ENCODE data around the gene CSF2.

The CSF2 gene

GRCh38 chr5:132054697-132055440 lies 18.7 kb upstream of the CSF2 start:
- no peak for DNase-seq (ENCODE audit: low read depth)

GRCh38 chr5:132055441-132055807 lies 18.2 kb upstream of the CSF2 start:
- DNase-seq (ENCODE audit: low read depth): no peak

GRCh38 chr5:132055808-132056609 lies 17.6 kb upstream of the CSF2 start:
- peak; percentile 32 for DNase-seq (ENCODE audit: low read depth)

DNA sequence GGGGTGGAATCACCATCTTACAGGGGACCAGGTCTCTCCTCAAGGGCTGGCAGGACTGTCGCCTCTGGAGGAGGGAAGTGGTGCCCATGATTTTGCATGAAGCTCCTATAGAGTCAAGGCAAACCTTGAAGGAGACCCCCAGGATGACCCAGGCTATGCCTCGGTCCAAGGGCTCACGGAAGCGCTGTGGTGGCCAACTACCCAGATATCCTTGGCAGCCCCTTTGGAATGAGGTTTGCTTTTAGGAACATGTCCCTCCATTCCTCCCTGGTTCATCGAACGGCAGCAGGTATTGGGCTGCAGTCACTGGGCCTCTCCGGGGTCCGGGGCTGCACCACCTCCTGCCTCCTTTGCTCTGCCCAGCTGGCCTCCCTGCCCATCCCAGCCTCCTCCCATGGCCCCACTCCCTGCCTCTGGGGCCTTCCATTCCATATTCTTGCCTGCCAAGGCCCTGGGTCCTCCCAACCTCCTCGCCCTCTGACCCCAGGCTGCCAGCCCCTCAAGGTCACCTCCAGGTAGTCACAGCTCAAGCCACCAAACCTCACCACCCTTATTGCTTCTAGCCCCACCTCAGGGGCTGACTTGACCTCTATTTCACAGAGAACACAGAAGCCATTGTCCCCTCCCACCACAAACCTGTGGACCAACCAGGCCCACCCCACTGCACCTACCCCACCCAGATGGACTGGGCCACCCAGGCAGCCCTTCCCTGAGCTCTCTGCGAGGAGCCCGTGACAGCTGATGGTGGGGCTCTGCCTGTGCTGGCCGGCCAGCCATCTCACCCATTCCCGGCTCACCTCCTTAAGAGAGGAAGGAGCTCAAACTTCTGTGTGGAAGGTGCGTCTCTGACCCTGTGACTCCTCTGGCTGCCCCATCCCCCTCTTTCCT lies 16.7 kb upstream of the CSF2 start:
- no peak for DNase-seq (ENCODE audit: low read depth)

DNA sequence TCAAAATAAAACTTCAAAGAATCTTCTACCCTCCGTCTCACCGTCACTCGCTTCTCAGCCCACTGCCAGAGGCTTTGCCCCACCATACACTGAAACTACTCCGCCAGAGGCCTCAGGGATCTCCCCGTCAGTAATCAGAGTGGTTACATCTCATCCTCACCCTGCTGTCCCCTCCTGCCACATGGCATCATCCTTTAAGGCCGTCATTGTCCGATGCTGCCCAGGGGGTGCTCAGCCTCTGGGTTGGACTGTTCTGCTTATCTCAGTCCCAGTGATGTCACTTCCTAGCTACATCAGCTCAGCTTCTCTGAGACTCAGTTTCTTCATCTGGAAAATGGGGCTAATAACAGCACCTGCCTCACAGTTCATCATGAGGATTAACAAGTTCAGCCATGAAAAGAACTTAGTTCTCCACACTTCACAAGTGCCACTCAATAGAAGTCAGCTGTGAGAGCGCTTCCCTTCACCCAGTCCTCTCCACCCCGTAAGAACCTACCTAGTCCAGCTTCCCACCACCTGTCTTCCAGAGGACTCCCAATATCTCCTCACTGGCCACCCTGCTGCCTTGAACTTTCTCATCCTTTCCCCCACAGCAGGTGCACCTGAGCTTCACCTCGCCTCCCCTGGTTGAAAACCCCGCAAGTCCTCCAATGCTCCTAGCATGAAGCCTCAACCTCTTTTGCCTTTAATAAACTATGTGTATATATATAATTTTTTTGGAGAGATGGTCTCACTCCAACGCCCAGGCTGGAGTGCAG lies 15.9 kb upstream of the CSF2 start:
- DNase-seq (ENCODE audit: low read depth): no peak

DNA sequence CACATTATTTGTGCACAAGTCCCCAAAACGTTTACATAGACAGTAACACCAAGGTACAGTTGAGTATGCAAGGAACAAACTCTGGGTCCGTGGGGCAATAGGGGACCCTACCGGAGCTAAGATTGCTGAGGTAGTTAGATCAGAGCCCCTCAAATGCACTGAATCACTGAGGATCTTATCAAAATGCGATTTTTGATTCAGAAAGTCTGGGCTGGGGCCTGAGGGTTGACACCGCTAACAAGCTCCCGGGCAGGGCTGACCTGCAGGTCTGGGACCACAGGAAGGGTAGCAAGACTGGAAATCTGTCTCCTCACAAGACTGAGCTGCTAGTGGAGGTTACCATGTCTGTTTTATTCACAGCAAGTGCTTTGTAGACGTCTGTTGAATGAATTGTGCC lies 14.9 kb upstream of the CSF2 start:
- DNase-seq (ENCODE audit: low read depth): no peak

- no peak for DNase-seq (ENCODE audit: low read depth)
Measured at GRCh38 chr5:132059043-132059695, 14.4 kb upstream of the CSF2 start.

GRCh38 chr5:132059696-132060500 lies 13.7 kb upstream of the CSF2 start:
- no peak for DNase-seq (ENCODE audit: low read depth)

DNA sequence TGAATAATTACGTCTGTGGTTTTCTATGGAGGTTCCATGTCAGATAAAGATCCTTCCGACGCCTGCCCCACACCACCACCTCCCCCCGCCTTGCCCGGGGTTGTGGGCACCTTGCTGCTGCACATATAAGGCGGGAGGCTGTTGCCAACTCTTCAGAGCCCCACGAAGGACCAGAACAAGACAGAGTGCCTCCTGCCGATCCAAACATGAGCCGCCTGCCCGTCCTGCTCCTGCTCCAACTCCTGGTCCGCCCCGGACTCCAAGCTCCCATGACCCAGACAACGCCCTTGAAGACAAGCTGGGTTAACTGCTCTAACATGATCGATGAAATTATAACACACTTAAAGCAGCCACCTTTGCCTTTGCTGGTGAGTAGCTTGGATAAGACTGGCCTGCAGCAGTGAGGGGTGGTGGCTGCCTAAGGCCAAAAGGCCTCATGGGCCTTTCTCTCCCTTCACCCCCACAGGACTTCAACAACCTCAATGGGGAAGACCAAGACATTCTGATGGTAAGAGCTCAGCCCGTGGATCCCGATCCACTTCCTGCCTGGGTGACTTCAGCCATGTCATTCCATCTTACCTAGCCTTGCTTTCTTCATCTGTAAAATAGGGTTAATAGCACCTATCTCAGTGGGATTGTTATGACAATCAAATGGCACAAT lies 13.0 kb upstream of the CSF2 start, which contains the start of gene IL3:
IL3 (plus strand) TSS at position 155 of the 661 bp plus-strand sequence; CDS start at position 207, 52 bp downstream.
- no peak for DNase-seq (ENCODE audit: low read depth)

DNA sequence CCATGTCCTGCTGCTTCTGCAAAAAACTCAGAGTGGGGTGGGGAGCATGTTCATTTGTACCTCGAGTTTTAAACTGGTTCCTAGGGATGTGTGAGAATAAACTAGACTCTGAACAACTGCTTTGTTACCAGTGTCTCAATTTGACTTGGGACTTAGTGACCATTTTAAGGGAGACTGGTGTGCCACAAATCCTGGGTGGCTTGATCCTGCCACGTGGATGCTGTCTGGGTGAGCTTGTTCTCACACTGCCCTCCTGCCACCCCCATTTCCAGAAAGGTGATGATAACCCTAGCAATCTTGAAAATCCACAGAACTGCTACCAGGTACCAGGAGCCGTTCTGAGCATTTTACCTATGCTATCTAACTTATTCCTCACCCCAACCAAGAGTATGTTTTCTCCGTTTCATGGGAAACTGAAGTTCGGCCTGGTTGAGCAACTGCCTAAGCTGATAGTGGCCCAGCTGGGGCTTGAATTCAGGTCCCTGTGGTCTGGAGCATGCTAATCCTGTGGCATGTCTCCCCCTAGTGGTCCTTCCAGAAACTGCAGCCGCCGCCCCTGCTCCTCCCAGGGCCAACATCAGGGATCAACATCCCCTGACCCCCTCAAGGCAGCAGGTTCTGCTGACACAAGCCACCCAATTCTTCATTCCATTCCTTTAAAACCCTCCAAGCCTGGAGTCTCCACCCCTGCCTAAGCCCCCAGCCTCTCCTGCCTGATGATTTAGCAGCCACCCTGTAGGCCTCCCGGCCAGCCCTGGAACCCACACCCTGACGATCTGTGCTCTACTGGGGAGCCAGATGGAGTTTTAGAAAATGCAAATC lies 10.3 kb upstream of the CSF2 start:
- peak; percentile 47 for DNase-seq (ENCODE audit: low read depth)

GRCh38 chr5:132064140-132064539 lies 9.4 kb upstream of the CSF2 start:
- no peak for DNase-seq (ENCODE audit: low read depth)

GRCh38 chr5:132064738-132065331 lies 8.8 kb upstream of the CSF2 start:
- DNase-seq (ENCODE audit: low read depth): peak; percentile 46

DNA sequence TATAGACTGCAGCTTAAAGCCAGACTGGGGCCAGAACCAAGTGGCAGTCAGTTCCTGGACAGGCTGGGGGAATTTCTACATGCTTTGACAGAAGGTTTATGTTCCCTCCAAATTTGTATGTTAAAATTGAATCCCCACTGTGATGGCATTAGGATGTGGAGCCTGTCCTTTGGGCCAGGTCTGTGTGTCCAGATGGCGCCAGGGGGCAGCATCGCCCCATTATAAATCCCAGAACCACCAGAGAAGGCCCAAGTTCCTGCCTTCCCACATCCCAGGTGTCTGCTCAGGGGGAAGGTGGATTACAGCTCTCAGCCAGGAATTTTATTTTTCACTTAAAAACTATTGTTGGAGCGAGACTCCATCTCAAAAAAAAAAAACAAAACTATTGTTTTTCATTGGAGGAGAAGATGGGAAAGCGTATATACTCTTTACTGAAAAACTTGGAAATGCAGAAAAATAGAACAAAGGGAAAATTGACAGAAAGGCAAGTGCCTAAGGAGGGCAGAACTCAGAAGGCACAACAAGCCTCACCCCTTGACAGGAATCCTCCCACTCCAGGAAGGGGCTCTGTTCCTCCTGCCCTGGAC lies 8.1 kb upstream of the CSF2 start:
- DNase-seq (ENCODE audit: low read depth): no peak

GRCh38 chr5:132065951-132066701 lies 7.5 kb upstream of the CSF2 start:
- no peak for DNase-seq (ENCODE audit: low read depth)

DNA sequence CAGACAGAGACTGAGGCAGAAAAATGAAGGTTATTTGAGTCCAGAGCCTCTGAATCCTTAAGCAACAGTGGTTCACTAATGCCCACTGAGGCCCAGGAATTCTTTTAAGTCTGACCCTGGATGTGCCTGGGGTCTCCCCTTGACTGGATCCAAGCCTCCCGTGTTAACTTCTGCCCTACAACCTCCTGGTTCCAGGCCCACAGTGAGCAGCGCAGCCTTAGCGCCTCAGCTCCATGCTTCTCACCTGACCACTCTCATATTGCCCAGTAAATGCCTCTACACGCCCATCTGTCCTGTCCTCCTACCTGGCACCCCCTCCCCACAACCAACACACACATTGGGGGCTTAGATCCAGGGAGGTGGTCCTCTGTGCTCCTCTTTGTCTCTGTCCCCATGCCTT lies 6.7 kb upstream of the CSF2 start:
- no peak for DNase-seq (ENCODE audit: low read depth)

DNA sequence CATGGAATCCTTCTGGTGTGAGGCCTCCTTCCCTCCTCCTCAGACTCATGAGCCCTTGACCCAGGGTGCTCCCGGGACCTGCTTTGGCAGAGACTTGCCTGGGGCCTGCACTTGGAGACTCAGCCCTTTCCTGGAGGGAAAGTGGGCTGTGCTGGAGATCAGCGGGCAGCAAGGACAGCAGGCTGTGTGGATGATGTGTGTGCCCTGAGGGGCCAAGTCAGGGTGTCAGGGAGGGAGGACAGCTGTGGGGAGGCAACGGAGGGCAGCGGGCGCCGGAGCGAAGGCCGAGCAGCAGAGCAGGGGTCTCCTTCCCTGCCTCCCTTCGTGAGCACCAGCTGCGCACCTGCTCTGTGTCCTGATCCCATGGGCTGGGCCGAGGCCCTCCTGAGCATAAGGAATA lies 6.1 kb upstream of the CSF2 start:
- DNase-seq (ENCODE audit: low read depth): no peak

Measured in stimulated activated CD8-positive, alpha-beta memory T cell treated with anti-CD3 and anti-CD28 coated beads, Interleukin-12 subunit alpha, Interleukin-12 subunit beta, amount 100 ng/mL, for 4 hours (primary cell).